HCT116 (cell line): ENCODE measurements around the gene STAM. TPM values are rescaled to one million over a fixed set of nuclear protein-coding genes. Genes with fewer than 3 reads are reported as not detected.

Experiments used
- ATAC-seq: fragments of 200-7000 bp; cut with Tn5 transposase; 2 replicates; pipeline ENCODE4 v1.9.1; 2020; ENCODE audit warnings: mild to moderate bottlenecking, moderate library complexity
- BruUV-seq: library from RNA; stranded (reverse); fragments of 400-500 nt; replicated peaks from 2 replicates; lab custom pipeline; 2021; lab: Mats Ljungman, UMichigan
- CTCF ChIA-PET: fragments of 300-600 bp; sonication (Branson Sonifier 250); formaldehyde crosslinking; loops from one replicate; lab custom pipeline; 2021; ENCODE audit warnings: antibody characterized with exemption; lab: Charles Lee
- POLR2A ChIA-PET: fragments of 300-600, 350-600 bp; sonication (Branson Sonifier 250); formaldehyde crosslinking; loops from one replicate; lab custom pipeline; 2021; ENCODE audit warnings: antibody characterized with exemption; lab: Charles Lee
- RAD21 ChIA-PET, 2 experiments: fragments of 300-600 bp; sonication (Branson Sonifier 250); formaldehyde crosslinking; loops; one replicate each; lab custom pipeline; 2023; ENCODE audit warnings: low total read pairs in 2 of 2; ENCODE audit not compliant: uncharacterized antibody in 2 of 2, unreplicated experiment in 2 of 2, low non-redundant PET in 1 of 2; lab: Charles Lee
- DNase-seq: peaks from one replicate; pipeline ENCODE4 v3.0.0-alpha.2; 2010; ENCODE audit warnings: low read depth, low spot score
- H2AFZ ChIP-seq: fragments of 200-600 bp; shearing (Covaris generic), sonication (generic); 2 replicates; pipeline ENCODE4 v1.6.1; 2017; ENCODE audit warnings: low read depth, mixed run types, mixed read lengths, antibody characterized with exemption, low read length; ENCODE audit not compliant: poor library complexity, severe bottlenecking
- H3K27ac ChIP-seq: 2 replicates; pipeline ENCODE4 v1.5.1; 2012; ENCODE audit warnings: low read depth, low read length
- H3K27me3 ChIP-seq: fragments of 200-600 bp; sonication (generic); 2 replicates; pipeline ENCODE4 v1.6.1; 2016; ENCODE audit warnings: mixed run types, low read length, mixed read lengths; ENCODE audit not compliant: insufficient read depth
- H3K36me3 ChIP-seq, 2 experiments: fragments of 200-500 bp in 1 of 2; fragments of 200-600 bp in 1 of 2; sonication (Bioruptor generic) in 1 of 2; sonication (generic) in 1 of 2; 2 replicates each; pipeline versions ENCODE4 v1.5.1 to v1.6.1; 2014 to 2016; ENCODE audit warnings: low read length in 2 of 2, inconsistent platforms in 1 of 2, mixed read lengths in 1 of 2, mixed run types in 1 of 2; ENCODE audit not compliant: insufficient read depth in 2 of 2, control insufficient read depth in 1 of 2
- H3K4me1 ChIP-seq, 2 experiments: fragments of 200-600 bp in 1 of 2; sonication (generic) in 1 of 2; 2 replicates each; pipeline versions ENCODE4 v1.5.1 to v1.6.1; 2012 to 2017; ENCODE audit warnings: low read length in 2 of 2, inconsistent platforms in 1 of 2, mild to moderate bottlenecking in 1 of 2, mixed read lengths in 1 of 2, mixed run types in 1 of 2, moderate library complexity in 1 of 2; ENCODE audit not compliant: insufficient read depth in 2 of 2, control insufficient read depth in 1 of 2
- H3K4me2 ChIP-seq: fragments of 200-600 bp; sonication (generic); 2 replicates; pipeline ENCODE4 v1.6.1; 2017; ENCODE audit warnings: mixed run types, low read length, mixed read lengths
- H3K4me3 ChIP-seq, 2 experiments: fragments of 200-600 bp in 1 of 2; sonication (generic) in 1 of 2; replicated peaks in 1 of 2; 2 replicates each; pipeline ENCODE4 v1.5.1; 2011 to 2016; ENCODE audit warnings: low read length in 2 of 2, control low read depth in 1 of 2, low read depth in 1 of 2, mild to moderate bottlenecking in 1 of 2, mixed read lengths in 1 of 2, mixed run types in 1 of 2
- H3K79me2 ChIP-seq: fragments of 200-600 bp; sonication (generic); 2 replicates; pipeline ENCODE4 v1.6.1; 2017; ENCODE audit warnings: mild to moderate bottlenecking, mixed run types, low read length, moderate library complexity, mixed read lengths; ENCODE audit not compliant: insufficient read depth
- H3K9ac ChIP-seq: fragments of 200-600 bp; sonication (generic); 2 replicates; pipeline ENCODE4 v1.6.1; 2016; ENCODE audit warnings: low read length, mixed read lengths
- H3K9me2 ChIP-seq: fragments of 200-600 bp; sonication (generic), shearing (Covaris generic); 2 replicates; pipeline ENCODE4 v1.6.1; 2017; ENCODE audit warnings: mixed run types, mild to moderate bottlenecking, moderate library complexity; ENCODE audit not compliant: insufficient read depth
- H3K9me3 ChIP-seq, 2 experiments: fragments of 200-500 bp in 1 of 2; fragments of 200-600 bp in 1 of 2; sonication (Bioruptor generic) in 1 of 2; sonication (generic) in 1 of 2; 2 replicates each; pipeline ENCODE4 v1.6.1; 2014 to 2017; ENCODE audit warnings: low read length in 2 of 2, mixed read lengths in 2 of 2, inconsistent platforms in 1 of 2, low read depth in 1 of 2, mild to moderate bottlenecking in 1 of 2, mixed run types in 1 of 2, moderate library complexity in 1 of 2; ENCODE audit not compliant: control insufficient read depth in 1 of 2, insufficient read depth in 1 of 2
- H4K20me1 ChIP-seq: fragments of 200-600 bp; sonication (generic), shearing (Covaris generic); 2 replicates; pipeline ENCODE4 v1.6.1; 2017; ENCODE audit warnings: mixed run types, mild to moderate bottlenecking, moderate library complexity; ENCODE audit not compliant: insufficient read depth
- ATF3 ChIP-seq: IDR thresholded peaks from 2 replicates; pipeline ENCODE4 v1.6.1; 2012
- EGR1 ChIP-seq: IDR thresholded peaks from 2 replicates; pipeline ENCODE4 v1.6.1; 2012; ENCODE audit warnings: low read depth
- ELF1 ChIP-seq: IDR thresholded peaks from 2 replicates; pipeline ENCODE4 v1.6.1; 2012; ENCODE audit warnings: low read depth, borderline replicate concordance
- FOSL1 ChIP-seq: IDR thresholded peaks from 2 replicates; pipeline ENCODE4 v1.6.1; 2012; ENCODE audit warnings: low read depth
- MAX ChIP-seq: IDR thresholded peaks from 2 replicates; pipeline ENCODE4 v1.6.1; 2012
- POLR2A ChIP-seq: IDR thresholded peaks from 2 replicates; pipeline ENCODE4 v1.7.0; 2011; ENCODE audit warnings: borderline replicate concordance; ENCODE audit not compliant: insufficient read depth, insufficient read length; ENCODE audit errors: extremely low read depth
- SIN3A ChIP-seq: IDR thresholded peaks from 2 replicates; pipeline ENCODE4 v1.6.1; 2012; ENCODE audit warnings: low read depth
- SRF ChIP-seq: IDR thresholded peaks from 2 replicates; pipeline ENCODE4 v1.6.1; 2012; ENCODE audit warnings: low read depth
- ZBTB33 ChIP-seq: IDR thresholded peaks from 2 replicates; pipeline ENCODE4 v1.6.1; 2011; ENCODE audit warnings: mild to moderate bottlenecking, low read length, moderate library complexity; ENCODE audit not compliant: insufficient replicate concordance; ENCODE audit errors: extremely low read depth
- ZNF274 ChIP-seq: fragments of 200-500 bp; sonication (Bioruptor generic); IDR thresholded peaks from 2 replicates; pipeline ENCODE4 v1.6.1; 2014; ENCODE audit warnings: mild to moderate bottlenecking, low read depth, low read length, inconsistent platforms
- intact Hi-C: fragments of 100-400 bp; cut with micrococcal nuclease; formaldehyde crosslinking; loops from 2 replicates; pipeline ENCODE4 v1.10.0; 2022
- total RNA-seq: library from RNA; stranded (reverse); gene quantifications from one replicate; pipeline ENCODE4 v1.2.1, GENCODE V29; 2021; ENCODE audit not compliant: unreplicated experiment

STAM gene
- total RNA-seq, 1 experiment from 2014 or later, result 23.0 TPM

- Histone ChIP-seq H3K27ac (no peak overlapping the region), H3K27me3 (no peaks in the 10 kb centered on the region)
- no peak for ATAC-seq
- no peak for TF ChIP-seq ATF3
- no peak for TF ChIP-seq MAX
- no peak for TF ChIP-seq FOSL1
- no peak for TF ChIP-seq ELF1
- no peak for TF ChIP-seq SRF
- no peak for TF ChIP-seq ZNF274
- no peak for TF ChIP-seq SIN3A
- TF ChIP-seq, all 23 proteins: peak for 0
- H3K79me2 ChIP-seq, result no peaks in the 10 kb centered on the region
- H4K20me1 ChIP-seq, result no peaks in the 10 kb centered on the region
- H3K4me3 ChIP-seq, result no peak overlapping the region
- BruUV-seq, result no TSS peak
- no peaks in the 10 kb centered on the region for H3K4me1 ChIP-seq
- no peak for DNase-seq
- H3K9me2 ChIP-seq, result no peaks in the 10 kb centered on the region
- ChIA-PET POLR2A (no interaction called here), RAD21 (no interaction called here), CTCF (no interaction called here)
- H3K9me3 ChIP-seq, result no peaks in the 10 kb centered on the region
- H2AFZ ChIP-seq, result no peak overlapping the region
- H3K4me2 ChIP-seq, result no peak overlapping the region
- no peaks in the 10 kb centered on the region for H3K36me3 ChIP-seq
- no peak overlapping the region for H3K9ac ChIP-seq
- intact Hi-C loops, result no loop called here
Measured at GRCh38 chr10:17733620-17734019, 89.7 kb downstream of the STAM start.

GRCh38 chr10:17734432-17735080 lies 90.6 kb downstream of the STAM start:
- no TSS peak for BruUV-seq
- intact Hi-C loops, result no loop called here
- DNase-seq (no peak), ATAC-seq (no peak)
- POLR2A ChIA-PET, result no interaction called here
- no peaks in the 10 kb centered on the region for H3K27me3 ChIP-seq
- TF ChIP-seq ATF3 (no peak), POLR2A (no peak), ELF1 (no peak), EGR1 (no peak), SRF (no peak), ZBTB33 (no peak), FOSL1 (no peak), ZNF274 (no peak)
- TF ChIP-seq, all 23 proteins: peak for 0
- no peak overlapping the region for H3K4me3 ChIP-seq
- H3K4me1 ChIP-seq, result no peaks in the 10 kb centered on the region
- CTCF ChIA-PET, result interaction anchor here (1.1 kb wide), 1 partner anchor 117 kb away, joined by 3 read pairs; the partner anchor contains the start of gene HACD1
- H4K20me1 ChIP-seq, result no peaks in the 10 kb centered on the region
- H3K9me3 ChIP-seq, result no peaks in the 10 kb centered on the region
- H3K36me3 ChIP-seq, result no peaks in the 10 kb centered on the region
- H3K9me2 ChIP-seq, result no peaks in the 10 kb centered on the region
- no peak overlapping the region for H2AFZ ChIP-seq
- no peak overlapping the region for H3K27ac ChIP-seq
- H3K79me2 ChIP-seq, result no peaks in the 10 kb centered on the region
- no peak overlapping the region for H3K4me2 ChIP-seq
- RAD21 ChIA-PET, result no interaction called here
- no peak overlapping the region for H3K9ac ChIP-seq
